HepG2 (cell line): ENCODE data around the gene PSD. TPM values are rescaled to one million over a fixed set of nuclear protein-coding genes. Genes with fewer than 3 reads are reported as not detected.

Experiments
- NCOA1 ChIP-seq: sonication (generic); formaldehyde crosslinking; IDR thresholded peaks from 2 replicates; pipeline ENCODE4 v1.9.0; 2021; ENCODE audit warnings: missing genetic modification reagents
- NFKB2 ChIP-seq: sonication (generic); formaldehyde crosslinking; IDR thresholded peaks from 2 replicates; pipeline ENCODE4 v1.4.0; 2020; ENCODE audit warnings: missing genetic modification reagents, borderline replicate concordance
- SPEN ChIP-seq: sonication (generic); formaldehyde crosslinking; IDR thresholded peaks from 2 replicates; pipeline ENCODE4 v1.5.1; 2020; ENCODE audit warnings: low read depth, mild to moderate bottlenecking, missing genetic modification reagents
- SRSF1 ChIP-seq: fragments of 200-400 bp; formaldehyde crosslinking; optimal IDR thresholded peaks from 2 replicates; pipeline ENCODE3; 2017; ENCODE audit warnings: mild to moderate bottlenecking, low read depth, low read length, moderate library complexity
- ZBTB38 ChIP-seq: sonication (generic); formaldehyde crosslinking; IDR thresholded peaks from 2 replicates; pipeline ENCODE4 v1.5.1; 2020; ENCODE audit warnings: mild to moderate bottlenecking, missing genetic modification reagents
- ZNF160 ChIP-seq: sonication (generic); formaldehyde crosslinking; IDR thresholded peaks from 2 replicates; pipeline ENCODE4 v1.8.0; 2022; ENCODE audit warnings: mild to moderate bottlenecking, inconsistent platforms, missing genetic modification reagents
- ZNF253 ChIP-seq: sonication (generic); formaldehyde crosslinking; IDR thresholded peaks from 2 replicates; pipeline ENCODE4 v1.8.0; 2022; ENCODE audit warnings: mild to moderate bottlenecking, missing genetic modification reagents, borderline replicate concordance
- ZNF263 ChIP-seq: sonication (generic); formaldehyde crosslinking; IDR thresholded peaks from 2 replicates; pipeline ENCODE4 v1.4.0; 2020; ENCODE audit warnings: missing genetic modification reagents
- ZNF329 ChIP-seq: sonication (generic); formaldehyde crosslinking; IDR thresholded peaks from 2 replicates; pipeline ENCODE4 v1.9.0; 2021; ENCODE audit warnings: low read depth, mild to moderate bottlenecking, missing genetic modification reagents
- ZNF761 ChIP-seq: sonication (generic); formaldehyde crosslinking; conservative IDR thresholded peaks from 2 replicates; pipeline ENCODE4 v1.4.0; 2020; ENCODE audit warnings: mild to moderate bottlenecking, missing genetic modification reagents
- ZNF790 ChIP-seq: sonication (generic); formaldehyde crosslinking; IDR thresholded peaks from 2 replicates; pipeline ENCODE4 v1.8.0; 2022; ENCODE audit warnings: missing genetic modification reagents, mild to moderate bottlenecking, borderline replicate concordance
- polyA plus RNA-seq, 8 experiments: library from polyadenylated mRNA; depleted of rRNA in 3 of 8; stranded (reverse) in 7 of 8; unstranded in 1 of 8; fragments of >200 nt; fragmentation: Illumina TruSeq in 4 of 8; extraction: Trizol in 4 of 8; gene quantifications; 2 replicates each; pipeline versions ENCODE4 v1.2.1 to v1.2.3, GENCODE V29; 2011 to 2016; ENCODE audit warnings: low read depth in 4 of 8, missing spikeins in 1 of 8, mixed read lengths in 1 of 8; ENCODE audit not compliant: insufficient read depth in 1 of 8
- total RNA-seq, 5 experiments: library from RNA; depleted of rRNA; stranded (reverse); fragments of >200 nt; fragmentation: Illumina TruSeq; extraction: Trizol; gene quantifications; 2 replicates each; pipeline ENCODE4 v1.2.3, GENCODE V29; 2016; ENCODE audit warnings: low read depth in 1 of 5
- TF ChIP-seq, protein P1 (sequence below): sonication (generic); formaldehyde crosslinking; IDR thresholded peaks from 2 replicates; pipeline ENCODE4 v1.5.0; 2020; ENCODE audit warnings: mild to moderate bottlenecking, missing genetic modification reagents, borderline replicate concordance
- TF ChIP-seq, protein P2 (sequence below): sonication (generic); formaldehyde crosslinking; IDR thresholded peaks from 2 replicates; pipeline ENCODE4 v1.4.0; 2020; ENCODE audit warnings: low read depth, missing genetic modification reagents
- TF ChIP-seq, protein P3 (sequence below), 2 experiments: sonication (generic) in 1 of 2; formaldehyde crosslinking in 1 of 2; IDR thresholded peaks; 2 replicates each; pipeline versions ENCODE4 v1.4.0 to v1.6.1; 2018 to 2020; ENCODE audit warnings: missing genetic modification reagents in 2 of 2, borderline replicate concordance in 1 of 2, low read depth in 1 of 2, mild to moderate bottlenecking in 1 of 2, missing biosample characterization in 1 of 2

PSD gene
- total and polyA plus RNA-seq, 2 of the 13 experiments (the other 11 are each of a cell fraction or from before 2014, with no cell fraction given), result 0.35 to 0.58 TPM

DNA sequence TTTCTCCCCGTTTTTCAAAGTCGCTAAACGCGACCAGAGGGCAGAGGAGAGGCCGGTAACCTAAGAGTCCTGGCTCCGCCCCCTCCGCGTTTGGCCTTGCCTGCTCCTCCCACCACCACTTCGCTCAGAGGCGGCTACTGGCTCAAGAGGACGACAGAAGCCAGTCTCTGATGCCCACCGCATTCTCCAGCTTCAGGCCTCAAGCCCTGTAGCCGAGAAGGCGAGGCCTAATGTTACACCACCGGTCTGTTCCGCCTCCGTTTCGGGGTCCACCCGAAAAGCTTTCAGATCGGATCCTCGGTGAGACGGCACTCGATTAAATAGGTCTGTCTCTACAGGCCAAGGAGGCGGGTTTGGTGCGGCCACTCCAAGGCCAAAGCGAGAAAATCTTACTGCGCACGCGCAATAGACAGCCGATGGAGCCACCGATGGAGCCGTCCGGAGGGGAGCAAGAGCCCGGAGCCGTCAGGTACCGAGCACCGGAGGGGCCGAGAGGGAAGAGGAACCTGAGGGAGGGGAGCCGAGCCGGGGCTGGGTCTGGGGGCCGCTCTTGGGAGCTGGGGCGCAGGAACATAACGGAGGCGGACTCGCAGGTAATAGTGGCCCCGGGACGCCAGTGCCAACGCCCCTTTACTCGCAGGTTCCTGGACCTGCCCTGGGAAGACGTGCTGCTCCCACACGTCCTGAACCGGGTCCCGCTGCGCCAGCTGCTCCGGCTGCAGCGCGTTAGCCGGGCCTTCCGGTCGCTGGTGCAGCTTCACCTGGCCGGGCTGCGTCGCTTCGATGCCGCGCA, 2.3 kb upstream of the PSD start, which contains the start of gene FBXL15 (continued):
- TF ChIP-seq ZNF253 (CRISPR knock-in tag), result no peak
- peak; percentile 80 for TF ChIP-seq SPEN (CRISPR knock-in tag)
- peak; percentile 65; the same call in 1 of the 2 replicates for TF ChIP-seq ZNF790
- TF ChIP-seq ZNF761 (CRISPR knock-in tag), result peak; percentile 37; the same call in 1 of the 2 replicates
- TF ChIP-seq ZNF160 (CRISPR knock-in tag), result peak; percentile 66; the same call in 1 of the 2 replicates
- 0 out of 2 replicates have a peak, but pooled peaks have one; percentile 73 for TF ChIP-seq NFKB2 (CRISPR knock-in tag)
- TF ChIP-seq, protein P1, sequence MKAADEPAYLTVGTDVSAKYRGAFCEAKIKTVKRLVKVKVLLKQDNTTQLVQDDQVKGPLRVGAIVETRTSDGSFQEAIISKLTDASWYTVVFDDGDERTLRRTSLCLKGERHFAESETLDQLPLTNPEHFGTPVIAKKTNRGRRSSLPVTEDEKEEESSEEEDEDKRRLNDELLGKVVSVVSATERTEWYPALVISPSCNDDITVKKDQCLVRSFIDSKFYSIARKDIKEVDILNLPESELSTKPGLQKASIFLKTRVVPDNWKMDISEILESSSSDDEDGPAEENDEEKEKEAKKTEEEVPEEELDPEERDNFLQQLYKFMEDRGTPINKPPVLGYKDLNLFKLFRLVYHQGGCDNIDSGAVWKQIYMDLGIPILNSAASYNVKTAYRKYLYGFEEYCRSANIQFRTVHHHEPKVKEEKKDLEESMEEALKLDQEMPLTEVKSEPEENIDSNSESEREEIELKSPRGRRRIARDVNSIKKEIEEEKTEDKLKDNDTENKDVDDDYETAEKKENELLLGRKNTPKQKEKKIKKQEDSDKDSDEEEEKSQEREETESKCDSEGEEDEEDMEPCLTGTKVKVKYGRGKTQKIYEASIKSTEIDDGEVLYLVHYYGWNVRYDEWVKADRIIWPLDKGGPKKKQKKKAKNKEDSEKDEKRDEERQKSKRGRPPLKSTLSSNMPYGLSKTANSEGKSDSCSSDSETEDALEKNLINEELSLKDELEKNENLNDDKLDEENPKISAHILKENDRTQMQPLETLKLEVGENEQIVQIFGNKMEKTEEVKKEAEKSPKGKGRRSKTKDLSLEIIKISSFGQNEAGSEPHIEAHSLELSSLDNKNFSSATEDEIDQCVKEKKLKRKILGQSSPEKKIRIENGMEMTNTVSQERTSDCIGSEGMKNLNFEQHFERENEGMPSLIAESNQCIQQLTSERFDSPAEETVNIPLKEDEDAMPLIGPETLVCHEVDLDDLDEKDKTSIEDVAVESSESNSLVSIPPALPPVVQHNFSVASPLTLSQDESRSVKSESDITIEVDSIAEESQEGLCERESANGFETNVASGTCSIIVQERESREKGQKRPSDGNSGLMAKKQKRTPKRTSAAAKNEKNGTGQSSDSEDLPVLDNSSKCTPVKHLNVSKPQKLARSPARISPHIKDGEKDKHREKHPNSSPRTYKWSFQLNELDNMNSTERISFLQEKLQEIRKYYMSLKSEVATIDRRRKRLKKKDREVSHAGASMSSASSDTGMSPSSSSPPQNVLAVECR (CRISPR knock-in tag), result peak; percentile 88
- 0 out of 2 replicates have a peak, but pooled peaks have one; percentile 35 for TF ChIP-seq ZNF263 (CRISPR knock-in tag)
- TF ChIP-seq ZBTB38 (CRISPR knock-in tag), result no peak; the same call in 1 of the 2 replicates
- TF ChIP-seq, protein P2, sequence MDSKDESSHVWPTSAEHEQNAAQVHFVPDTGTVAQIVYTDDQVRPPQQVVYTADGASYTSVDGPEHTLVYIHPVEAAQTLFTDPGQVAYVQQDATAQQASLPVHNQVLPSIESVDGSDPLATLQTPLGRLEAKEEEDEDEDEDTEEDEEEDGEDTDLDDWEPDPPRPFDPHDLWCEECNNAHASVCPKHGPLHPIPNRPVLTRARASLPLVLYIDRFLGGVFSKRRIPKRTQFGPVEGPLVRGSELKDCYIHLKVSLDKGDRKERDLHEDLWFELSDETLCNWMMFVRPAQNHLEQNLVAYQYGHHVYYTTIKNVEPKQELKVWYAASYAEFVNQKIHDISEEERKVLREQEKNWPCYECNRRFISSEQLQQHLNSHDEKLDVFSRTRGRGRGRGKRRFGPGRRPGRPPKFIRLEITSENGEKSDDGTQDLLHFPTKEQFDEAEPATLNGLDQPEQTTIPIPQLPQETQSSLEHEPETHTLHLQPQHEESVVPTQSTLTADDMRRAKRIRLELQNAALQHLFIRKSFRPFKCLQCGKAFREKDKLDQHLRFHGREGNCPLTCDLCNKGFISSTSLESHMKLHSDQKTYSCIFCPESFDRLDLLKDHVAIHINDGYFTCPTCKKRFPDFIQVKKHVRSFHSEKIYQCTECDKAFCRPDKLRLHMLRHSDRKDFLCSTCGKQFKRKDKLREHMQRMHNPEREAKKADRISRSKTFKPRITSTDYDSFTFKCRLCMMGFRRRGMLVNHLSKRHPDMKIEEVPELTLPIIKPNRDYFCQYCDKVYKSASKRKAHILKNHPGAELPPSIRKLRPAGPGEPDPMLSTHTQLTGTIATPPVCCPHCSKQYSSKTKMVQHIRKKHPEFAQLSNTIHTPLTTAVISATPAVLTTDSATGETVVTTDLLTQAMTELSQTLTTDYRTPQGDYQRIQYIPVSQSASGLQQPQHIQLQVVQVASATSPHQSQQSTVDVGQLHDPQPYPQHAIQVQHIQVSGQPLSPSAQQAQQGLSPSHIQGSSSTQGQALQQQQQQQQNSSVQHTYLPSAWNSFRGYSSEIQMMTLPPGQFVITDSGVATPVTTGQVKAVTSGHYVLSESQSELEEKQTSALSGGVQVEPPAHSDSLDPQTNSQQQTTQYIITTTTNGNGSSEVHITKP, result peak; percentile 80; the same call in 1 of the 2 replicates
- TF ChIP-seq ZNF329 (CRISPR knock-in tag), result no peak
- TF ChIP-seq SRSF1, result peak; percentile 63
- TF ChIP-seq NCOA1 (CRISPR knock-in tag), result peak; percentile 63; the same call in 1 of the 2 replicates
- TF ChIP-seq, protein P3, sequence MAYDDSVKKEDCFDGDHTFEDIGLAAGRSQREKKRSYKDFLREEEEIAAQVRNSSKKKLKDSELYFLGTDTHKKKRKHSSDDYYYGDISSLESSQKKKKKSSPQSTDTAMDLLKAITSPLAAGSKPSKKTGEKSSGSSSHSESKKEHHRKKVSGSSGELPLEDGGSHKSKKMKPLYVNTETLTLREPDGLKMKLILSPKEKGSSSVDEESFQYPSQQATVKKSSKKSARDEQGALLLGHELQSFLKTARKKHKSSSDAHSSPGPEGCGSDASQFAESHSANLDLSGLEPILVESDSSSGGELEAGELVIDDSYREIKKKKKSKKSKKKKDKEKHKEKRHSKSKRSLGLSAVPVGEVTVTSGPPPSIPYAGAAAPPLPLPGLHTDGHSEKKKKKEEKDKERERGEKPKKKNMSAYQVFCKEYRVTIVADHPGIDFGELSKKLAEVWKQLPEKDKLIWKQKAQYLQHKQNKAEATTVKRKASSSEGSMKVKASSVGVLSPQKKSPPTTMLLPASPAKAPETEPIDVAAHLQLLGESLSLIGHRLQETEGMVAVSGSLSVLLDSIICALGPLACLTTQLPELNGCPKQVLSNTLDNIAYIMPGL (CRISPR knock-in tag; IDR thresholded peaks at IDR 0.05; ENCODE audit: borderline replicate concordance in 1 of 2, low read depth in 1 of 2), result peak; percentile 74 to 76
